ENCODE measurements around the gene PPP1R12C.

PPP1R12C gene

GRCh38 chr19:55149078-55150003 lies 31.9 kb upstream of the PPP1R12C start, which contains the start of gene TNNT1:
Gene TNNT1 (minus strand): TSS chr19:55149206. CDS start chr19:55147157, 2,049 bp downstream.
- TF ChIP-seq CTCF (IDR thresholded peaks at IDR 0.05) = no peak
- no peaks in the 10 kb centered on the region for H3K4me1 ChIP-seq
- no peaks in the 10 kb centered on the region for H3K9me3 ChIP-seq (ENCODE audit: control insufficient read depth, low read length)
- no peak within 1 kb of the TSS for H3K9ac ChIP-seq
- H2AFZ ChIP-seq = no peak within 1 kb of the TSS
- no peak within 1 kb of the TSS for H3K27ac ChIP-seq
- H3K27me3 ChIP-seq (ENCODE audit: control insufficient read depth, insufficient read depth, low read length) = no peaks in the 10 kb centered on the region
- H3K4me3 ChIP-seq (ENCODE audit: low read depth, low read length) = no peak within 1 kb of the TSS
- no peak within 1 kb of the TSS for H3K4me2 ChIP-seq (ENCODE audit: low read length)
- no peaks in the 10 kb centered on the region for H3K36me3 ChIP-seq (ENCODE audit: control insufficient read depth, insufficient read depth, low read length)
- no peaks in the 10 kb centered on the region for H3K79me2 ChIP-seq

GRCh38 chr19:55147545-55148251 lies 30.3 kb upstream of the PPP1R12C start:
- no peak for TF ChIP-seq CTCF (IDR thresholded peaks at IDR 0.05)
- no peak overlapping the region for H3K4me2 ChIP-seq (ENCODE audit: low read length)
- H3K27me3 ChIP-seq (ENCODE audit: control insufficient read depth, insufficient read depth, low read length) = no peaks in the 10 kb centered on the region
- H3K79me2 ChIP-seq = no peaks in the 10 kb centered on the region
- no peaks in the 10 kb centered on the region for H3K4me1 ChIP-seq
- H3K9ac ChIP-seq = no peak overlapping the region
- no peak overlapping the region for H3K27ac ChIP-seq
- no peak overlapping the region for H2AFZ ChIP-seq
- no peaks in the 10 kb centered on the region for H3K36me3 ChIP-seq (ENCODE audit: control insufficient read depth, insufficient read depth, low read length)
- H3K9me3 ChIP-seq (ENCODE audit: control insufficient read depth, low read length) = no peaks in the 10 kb centered on the region
- no peak overlapping the region for H3K4me3 ChIP-seq (ENCODE audit: low read depth, low read length)

- Histone ChIP-seq H3K36me3 (ENCODE audit: control insufficient read depth, insufficient read depth, low read length) (no peaks in the 10 kb centered on the region), H3K9me3 (ENCODE audit: control insufficient read depth, low read length) (no peaks in the 10 kb centered on the region), H3K4me3 (ENCODE audit: low read depth, low read length) (peak overlapping the region; percentile 34), H3K4me2 (ENCODE audit: low read length) (peak overlapping the region; percentile 62), H3K79me2 (no peaks in the 10 kb centered on the region), H3K9ac (no peak overlapping the region), H2AFZ (no peak overlapping the region), H3K4me1 (no peaks in the 10 kb centered on the region), H3K27me3 (ENCODE audit: control insufficient read depth, insufficient read depth, low read length) (no peaks in the 10 kb centered on the region), H3K27ac (no peak overlapping the region)
- no peak for TF ChIP-seq CTCF (IDR thresholded peaks at IDR 0.05)
Measured at GRCh38 chr19:55146705-55147273, 29.4 kb upstream of the PPP1R12C start.

GRCh38 chr19:55146078-55146704 lies 28.8 kb upstream of the PPP1R12C start:
- H3K4me3 ChIP-seq (ENCODE audit: low read depth, low read length) = peak overlapping the region; percentile 34
- no peaks in the 10 kb centered on the region for H3K79me2 ChIP-seq
- no peaks in the 10 kb centered on the region for H3K4me1 ChIP-seq
- no peak overlapping the region for H2AFZ ChIP-seq
- no peaks in the 10 kb centered on the region for H3K27me3 ChIP-seq (ENCODE audit: control insufficient read depth, insufficient read depth, low read length)
- peak; percentile 21 for TF ChIP-seq CTCF (IDR thresholded peaks at IDR 0.05)
- no peaks in the 10 kb centered on the region for H3K36me3 ChIP-seq (ENCODE audit: control insufficient read depth, insufficient read depth, low read length)
- no peak overlapping the region for H3K27ac ChIP-seq
- no peaks in the 10 kb centered on the region for H3K9me3 ChIP-seq (ENCODE audit: control insufficient read depth, low read length)
- H3K9ac ChIP-seq = no peak overlapping the region
- H3K4me2 ChIP-seq (ENCODE audit: low read length) = peak overlapping the region; percentile 62
